ENCODE results near the gene GDPD5. TPM values are rescaled to one million over a fixed set of nuclear protein-coding genes. Genes with fewer than 3 reads are reported as not detected.

Gene GDPD5
- total and polyA plus RNA-seq, 9 of the 15 experiments (the other 6 are each of a cell fraction or from before 2014, with no cell fraction given): 0.32 to 27.3 (median 8.0) TPM

DNA sequence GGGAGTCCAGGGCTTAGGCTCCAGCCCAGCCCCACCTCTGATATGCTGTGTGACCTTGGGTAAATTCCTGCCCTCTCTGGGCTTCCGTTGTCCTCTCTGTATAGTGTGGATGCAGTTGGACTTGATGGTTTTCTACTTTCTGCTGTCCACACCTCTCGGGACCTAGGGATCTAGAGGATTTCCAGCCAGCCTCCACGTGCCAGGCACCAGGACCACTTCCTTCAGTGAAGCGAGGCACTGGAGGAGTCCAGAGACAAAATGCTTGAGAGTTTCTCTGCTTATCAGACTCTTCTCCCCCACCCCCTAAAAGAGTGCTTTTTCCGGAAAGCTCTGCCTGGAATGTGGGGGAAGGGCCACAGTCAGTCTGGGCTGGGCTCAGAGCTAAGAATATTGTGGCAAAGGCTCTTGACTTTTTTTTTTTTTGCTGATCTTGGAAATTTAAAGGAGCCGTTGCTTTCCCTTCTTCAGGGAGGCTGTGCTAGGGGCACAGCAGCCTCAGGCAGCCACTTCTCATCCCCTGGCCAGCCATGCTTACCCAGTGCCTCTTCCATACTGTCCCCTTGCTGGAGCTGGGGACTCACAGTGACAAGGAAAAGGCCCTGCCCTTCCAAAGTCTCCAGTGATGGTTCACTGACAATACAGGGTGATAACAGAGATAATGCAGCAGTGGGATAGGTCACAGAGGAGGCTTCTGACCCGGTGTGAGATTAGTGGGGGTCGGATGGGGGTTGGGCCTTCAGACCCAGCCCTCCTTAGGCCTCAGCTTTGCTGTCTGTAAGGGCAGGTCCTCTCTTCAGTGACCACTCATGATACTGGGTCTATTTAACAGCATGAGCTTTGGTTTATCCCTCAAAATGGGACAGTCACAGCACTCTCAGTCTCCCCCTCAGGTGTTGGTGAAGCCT, 33.5 kb upstream of the GDPD5 start (continued):
- TF ChIP-seq, protein P1, sequence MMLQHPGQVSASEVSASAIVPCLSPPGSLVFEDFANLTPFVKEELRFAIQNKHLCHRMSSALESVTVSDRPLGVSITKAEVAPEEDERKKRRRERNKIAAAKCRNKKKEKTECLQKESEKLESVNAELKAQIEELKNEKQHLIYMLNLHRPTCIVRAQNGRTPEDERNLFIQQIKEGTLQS (IDR thresholded peaks at IDR 0.05): no peak
- TF ChIP-seq, protein P1 (CRISPR knock-in tag; conservative IDR thresholded peaks at IDR 0.05): no peak
- no peak for TF ChIP-seq FOS (IDR thresholded peaks at IDR 0.05; ENCODE audit: extremely low read depth, insufficient read length)
- TF ChIP-seq ZNF766 (CRISPR knock-in tag; conservative IDR thresholded peaks at IDR 0.05): 0 out of 2 replicates have a peak, but pooled peaks have one; percentile 31
- peak; percentile 72 for TF ChIP-seq PHF20 (IDR thresholded peaks at IDR 0.05; ENCODE audit: partially characterized antibody)
- TF ChIP-seq NCOA6 (IDR thresholded peaks at IDR 0.05): no peak
- TF ChIP-seq PHF8 (IDR thresholded peaks at IDR 0.05; ENCODE audit: borderline replicate concordance, low read length): peak; percentile 27; the same call in 1 of the 2 replicates
- TF ChIP-seq OTX1 (CRISPR knock-in tag; IDR thresholded peaks at IDR 0.05): no peak
- TF ChIP-seq, protein P2, sequence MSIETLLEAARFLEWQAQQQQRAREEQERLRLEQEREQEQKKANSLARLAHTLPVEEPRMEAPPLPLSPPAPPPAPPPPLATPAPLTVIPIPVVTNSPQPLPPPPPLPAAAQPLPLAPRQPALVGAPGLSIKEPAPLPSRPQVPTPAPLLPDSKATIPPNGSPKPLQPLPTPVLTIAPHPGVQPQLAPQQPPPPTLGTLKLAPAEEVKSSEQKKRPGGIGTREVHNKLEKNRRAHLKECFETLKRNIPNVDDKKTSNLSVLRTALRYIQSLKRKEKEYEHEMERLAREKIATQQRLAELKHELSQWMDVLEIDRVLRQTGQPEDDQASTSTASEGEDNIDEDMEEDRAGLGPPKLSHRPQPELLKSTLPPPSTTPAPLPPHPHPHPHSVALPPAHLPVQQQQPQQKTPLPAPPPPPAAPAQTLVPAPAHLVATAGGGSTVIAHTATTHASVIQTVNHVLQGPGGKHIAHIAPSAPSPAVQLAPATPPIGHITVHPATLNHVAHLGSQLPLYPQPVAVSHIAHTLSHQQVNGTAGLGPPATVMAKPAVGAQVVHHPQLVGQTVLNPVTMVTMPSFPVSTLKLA (conservative IDR thresholded peaks at IDR 0.05): 0 out of 4 replicates have a peak, but pooled peaks have one; percentile 14 to 33
- TF ChIP-seq, protein P3, sequence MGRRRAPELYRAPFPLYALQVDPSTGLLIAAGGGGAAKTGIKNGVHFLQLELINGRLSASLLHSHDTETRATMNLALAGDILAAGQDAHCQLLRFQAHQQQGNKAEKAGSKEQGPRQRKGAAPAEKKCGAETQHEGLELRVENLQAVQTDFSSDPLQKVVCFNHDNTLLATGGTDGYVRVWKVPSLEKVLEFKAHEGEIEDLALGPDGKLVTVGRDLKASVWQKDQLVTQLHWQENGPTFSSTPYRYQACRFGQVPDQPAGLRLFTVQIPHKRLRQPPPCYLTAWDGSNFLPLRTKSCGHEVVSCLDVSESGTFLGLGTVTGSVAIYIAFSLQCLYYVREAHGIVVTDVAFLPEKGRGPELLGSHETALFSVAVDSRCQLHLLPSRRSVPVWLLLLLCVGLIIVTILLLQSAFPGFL (CRISPR knock-in tag; IDR thresholded peaks at IDR 0.05): no peak
- TF ChIP-seq, protein P4, sequence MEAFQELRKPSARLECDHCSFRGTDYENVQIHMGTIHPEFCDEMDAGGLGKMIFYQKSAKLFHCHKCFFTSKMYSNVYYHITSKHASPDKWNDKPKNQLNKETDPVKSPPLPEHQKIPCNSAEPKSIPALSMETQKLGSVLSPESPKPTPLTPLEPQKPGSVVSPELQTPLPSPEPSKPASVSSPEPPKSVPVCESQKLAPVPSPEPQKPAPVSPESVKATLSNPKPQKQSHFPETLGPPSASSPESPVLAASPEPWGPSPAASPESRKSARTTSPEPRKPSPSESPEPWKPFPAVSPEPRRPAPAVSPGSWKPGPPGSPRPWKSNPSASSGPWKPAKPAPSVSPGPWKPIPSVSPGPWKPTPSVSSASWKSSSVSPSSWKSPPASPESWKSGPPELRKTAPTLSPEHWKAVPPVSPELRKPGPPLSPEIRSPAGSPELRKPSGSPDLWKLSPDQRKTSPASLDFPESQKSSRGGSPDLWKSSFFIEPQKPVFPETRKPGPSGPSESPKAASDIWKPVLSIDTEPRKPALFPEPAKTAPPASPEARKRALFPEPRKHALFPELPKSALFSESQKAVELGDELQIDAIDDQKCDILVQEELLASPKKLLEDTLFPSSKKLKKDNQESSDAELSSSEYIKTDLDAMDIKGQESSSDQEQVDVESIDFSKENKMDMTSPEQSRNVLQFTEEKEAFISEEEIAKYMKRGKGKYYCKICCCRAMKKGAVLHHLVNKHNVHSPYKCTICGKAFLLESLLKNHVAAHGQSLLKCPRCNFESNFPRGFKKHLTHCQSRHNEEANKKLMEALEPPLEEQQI (IDR thresholded peaks at IDR 0.05): no peak
- TF ChIP-seq FOXA1 (IDR thresholded peaks at IDR 0.05; ENCODE audit: borderline replicate concordance): no peak
- TF ChIP-seq, protein P5, sequence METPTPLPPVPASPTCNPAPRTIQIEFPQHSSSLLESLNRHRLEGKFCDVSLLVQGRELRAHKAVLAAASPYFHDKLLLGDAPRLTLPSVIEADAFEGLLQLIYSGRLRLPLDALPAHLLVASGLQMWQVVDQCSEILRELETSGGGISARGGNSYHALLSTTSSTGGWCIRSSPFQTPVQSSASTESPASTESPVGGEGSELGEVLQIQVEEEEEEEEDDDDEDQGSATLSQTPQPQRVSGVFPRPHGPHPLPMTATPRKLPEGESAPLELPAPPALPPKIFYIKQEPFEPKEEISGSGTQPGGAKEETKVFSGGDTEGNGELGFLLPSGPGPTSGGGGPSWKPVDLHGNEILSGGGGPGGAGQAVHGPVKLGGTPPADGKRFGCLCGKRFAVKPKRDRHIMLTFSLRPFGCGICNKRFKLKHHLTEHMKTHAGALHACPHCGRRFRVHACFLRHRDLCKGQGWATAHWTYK (CRISPR knock-in tag; IDR thresholded peaks at IDR 0.05): no peak
- no peak for TF ChIP-seq ZNF445 (CRISPR knock-in tag; IDR thresholded peaks at IDR 0.05; ENCODE audit: low read depth)
- TF ChIP-seq, protein P6, sequence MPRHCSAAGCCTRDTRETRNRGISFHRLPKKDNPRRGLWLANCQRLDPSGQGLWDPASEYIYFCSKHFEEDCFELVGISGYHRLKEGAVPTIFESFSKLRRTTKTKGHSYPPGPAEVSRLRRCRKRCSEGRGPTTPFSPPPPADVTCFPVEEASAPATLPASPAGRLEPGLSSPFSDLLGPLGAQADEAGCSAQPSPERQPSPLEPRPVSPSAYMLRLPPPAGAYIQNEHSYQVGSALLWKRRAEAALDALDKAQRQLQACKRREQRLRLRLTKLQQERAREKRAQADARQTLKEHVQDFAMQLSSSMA (CRISPR knock-in tag; IDR thresholded peaks at IDR 0.05): no peak
- TF ChIP-seq RFX1 (IDR thresholded peaks at IDR 0.05): no peak
- TF ChIP-seq DPF2 (IDR thresholded peaks at IDR 0.05): peak; percentile 70
- no peak for TF ChIP-seq ZFP30 (CRISPR knock-in tag; IDR thresholded peaks at IDR 0.05; ENCODE audit: borderline replicate concordance)
- peak; percentile 95 for TF ChIP-seq ADNP (tag; IDR thresholded peaks at IDR 0.05)
